Measurements from ENCODE around the gene KMT2B. TPM values are rescaled to one million over a fixed set of nuclear protein-coding genes. Genes with fewer than 3 reads are reported as not detected.

The KMT2B gene
- total and polyA plus RNA-seq, 9 of the 15 experiments (the other 6 are each of a cell fraction or from before 2014, with no cell fraction given) = 0.63 to 43.9 (median 8.1) TPM

DNA sequence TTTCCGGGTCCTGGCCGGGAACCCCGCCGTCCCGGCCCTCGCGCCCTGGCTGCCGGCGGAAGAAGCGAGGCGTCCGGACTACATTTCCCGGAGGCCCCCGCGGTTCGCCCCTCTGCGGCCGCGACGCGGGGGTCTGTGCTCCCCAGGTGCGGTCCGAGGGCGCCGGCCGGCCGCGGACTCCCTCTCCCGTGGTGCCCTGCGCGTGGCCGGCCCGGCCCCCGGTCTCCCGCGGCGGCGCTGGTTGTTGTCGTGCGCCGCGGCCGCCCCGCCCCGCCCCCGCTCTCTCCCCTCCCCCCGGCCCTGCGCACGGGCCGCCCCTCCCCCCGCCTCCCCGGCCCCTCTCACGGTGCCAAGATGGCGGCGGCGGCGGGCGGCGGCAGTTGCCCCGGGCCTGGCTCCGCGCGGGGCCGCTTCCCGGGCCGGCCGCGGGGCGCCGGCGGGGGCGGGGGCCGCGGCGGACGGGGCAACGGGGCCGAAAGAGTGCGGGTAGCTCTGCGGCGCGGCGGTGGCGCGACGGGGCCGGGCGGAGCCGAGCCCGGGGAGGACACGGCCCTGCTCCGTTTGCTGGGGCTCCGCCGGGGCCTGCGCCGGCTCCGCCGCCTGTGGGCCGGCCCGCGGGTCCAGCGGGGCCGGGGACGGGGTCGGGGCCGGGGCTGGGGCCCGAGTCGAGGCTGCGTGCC is at the start of gene KMT2B (continued):
- TF ChIP-seq, protein P1, sequence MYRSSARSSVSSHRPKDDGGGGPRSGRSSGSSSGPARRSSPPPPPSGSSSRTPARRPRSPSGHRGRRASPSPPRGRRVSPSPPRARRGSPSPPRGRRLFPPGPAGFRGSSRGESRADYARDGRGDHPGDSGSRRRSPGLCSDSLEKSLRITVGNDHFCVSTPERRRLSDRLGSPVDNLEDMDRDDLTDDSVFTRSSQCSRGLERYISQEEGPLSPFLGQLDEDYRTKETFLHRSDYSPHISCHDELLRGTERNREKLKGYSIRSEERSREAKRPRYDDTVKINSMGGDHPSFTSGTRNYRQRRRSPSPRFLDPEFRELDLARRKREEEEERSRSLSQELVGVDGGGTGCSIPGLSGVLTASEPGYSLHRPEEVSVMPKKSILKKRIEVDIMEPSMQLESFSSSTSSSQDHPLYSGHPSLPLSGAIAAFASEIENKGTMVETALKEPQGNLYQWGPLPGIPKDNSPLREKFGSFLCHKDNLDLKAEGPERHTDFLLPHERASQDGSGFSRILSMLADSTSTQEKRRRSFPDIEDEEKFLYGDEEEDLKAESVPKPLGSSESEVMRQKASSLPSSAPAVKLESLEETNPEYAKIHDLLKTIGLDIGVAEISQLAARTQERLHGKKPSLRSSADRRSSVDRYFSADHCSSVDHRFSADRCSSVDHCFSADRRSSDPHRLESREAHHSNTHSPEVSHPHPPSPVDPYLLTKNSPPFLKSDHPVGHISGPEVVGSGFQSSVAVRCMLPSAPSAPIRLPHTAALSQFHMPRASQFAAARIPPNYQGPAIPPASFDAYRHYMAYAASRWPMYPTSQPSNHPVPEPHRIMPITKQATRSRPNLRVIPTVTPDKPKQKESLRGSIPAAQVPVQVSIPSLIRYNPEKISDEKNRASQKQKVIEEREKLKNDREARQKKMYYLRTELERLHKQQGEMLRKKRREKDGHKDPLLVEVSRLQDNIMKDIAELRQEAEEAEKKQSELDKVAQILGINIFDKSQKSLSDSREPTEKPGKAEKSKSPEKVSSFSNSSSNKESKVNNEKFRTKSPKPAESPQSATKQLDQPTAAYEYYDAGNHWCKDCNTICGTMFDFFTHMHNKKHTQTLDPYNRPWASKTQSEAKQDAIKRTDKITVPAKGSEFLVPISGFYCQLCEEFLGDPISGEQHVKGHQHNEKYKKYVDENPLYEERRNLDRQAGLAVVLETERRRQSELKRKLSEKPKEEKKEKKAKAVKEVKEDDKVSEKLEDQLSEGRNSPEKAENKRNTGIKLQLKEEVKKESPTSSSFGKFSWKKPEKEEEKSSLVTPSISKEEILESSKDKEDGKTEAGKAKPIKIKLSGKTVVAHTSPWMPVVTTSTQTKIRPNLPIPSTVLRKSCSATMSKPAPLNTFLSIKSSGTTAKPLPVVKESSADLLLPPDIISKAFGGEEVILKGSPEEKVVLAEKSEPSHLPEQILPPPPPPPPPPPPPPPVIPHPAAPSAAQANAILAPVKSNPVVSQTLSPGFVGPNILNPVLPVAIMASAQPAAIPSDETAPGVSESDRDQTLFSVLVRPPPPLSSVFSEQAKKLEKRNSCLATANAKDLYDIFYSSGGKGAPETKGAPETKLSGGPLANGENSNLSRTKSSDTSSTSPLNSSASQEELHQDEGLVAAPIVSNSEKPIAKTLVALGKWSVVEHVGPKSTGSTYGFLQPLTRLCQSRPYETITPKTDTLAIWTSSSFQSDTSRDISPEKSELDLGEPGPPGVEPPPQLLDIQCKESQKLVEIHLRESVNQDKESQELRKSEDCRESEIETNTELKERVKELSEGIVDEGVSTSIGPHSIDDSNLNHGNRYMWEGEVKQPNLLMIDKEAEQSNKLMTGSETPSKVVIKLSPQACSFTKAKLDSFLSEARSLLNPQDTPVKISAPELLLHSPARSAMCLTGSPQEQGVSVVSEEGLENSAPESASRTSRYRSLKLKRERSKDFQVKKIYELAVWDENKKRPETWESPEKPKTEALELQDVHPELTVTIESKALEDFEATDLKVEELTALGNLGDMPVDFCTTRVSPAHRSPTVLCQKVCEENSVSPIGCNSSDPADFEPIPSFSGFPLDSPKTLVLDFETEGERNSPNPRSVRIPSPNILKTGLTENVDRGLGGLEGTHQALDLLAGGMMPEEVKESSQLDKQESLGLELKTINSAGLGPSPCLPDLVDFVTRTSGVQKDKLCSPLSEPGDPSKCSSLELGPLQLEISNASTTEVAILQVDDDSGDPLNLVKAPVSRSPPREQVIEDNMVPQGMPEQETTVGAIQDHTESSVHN (IDR thresholded peaks at IDR 0.05; ENCODE audit: borderline replicate concordance in 1 of 2, low read depth in 1 of 2) = no peak
- TF ChIP-seq ZNF695 (CRISPR knock-in tag; IDR thresholded peaks at IDR 0.05) (no peak), RBM25 (IDR thresholded peaks at IDR 0.05; ENCODE audit: low read depth, low read length, severe bottlenecking) (no peak), RBM17 (IDR thresholded peaks at IDR 0.05; ENCODE audit: borderline replicate concordance, low read depth, low read length) (no peak), DNMT1 (IDR thresholded peaks at IDR 0.05) (no peak), CEBPG (CRISPR knock-in tag; IDR thresholded peaks at IDR 0.05) (no peak), CEBPG (tag; conservative IDR thresholded peaks at IDR 0.05 in 1 of 2, IDR thresholded peaks at IDR 0.05 in 1 of 2) (no peak), ZBTB7A (IDR thresholded peaks at IDR 0.05; ENCODE audit: borderline replicate concordance, control insufficient read depth, low read depth, low read length) (peak; percentile 93), ELF1 (tag; IDR thresholded peaks at IDR 0.05) (peak; percentile 92), SPI1 (IDR thresholded peaks at IDR 0.05; ENCODE audit: borderline replicate concordance, low read depth, low read length) (no peak), TCF7L2 (IDR thresholded peaks at IDR 0.05; ENCODE audit: low read depth, low read length) (no peak), CHD1 (IDR thresholded peaks at IDR 0.05; ENCODE audit: low read length) (no peak), ESRRA (IDR thresholded peaks at IDR 0.05; ENCODE audit: borderline replicate concordance, low read depth) (no peak), LEF1 (IDR thresholded peaks at IDR 0.05) (no peak), EGR1 (conservative IDR thresholded peaks at IDR 0.05) (no peak), HNRNPUL1 (IDR thresholded peaks at IDR 0.05; ENCODE audit: low read length) (no peak)
- TF ChIP-seq, protein P2, sequence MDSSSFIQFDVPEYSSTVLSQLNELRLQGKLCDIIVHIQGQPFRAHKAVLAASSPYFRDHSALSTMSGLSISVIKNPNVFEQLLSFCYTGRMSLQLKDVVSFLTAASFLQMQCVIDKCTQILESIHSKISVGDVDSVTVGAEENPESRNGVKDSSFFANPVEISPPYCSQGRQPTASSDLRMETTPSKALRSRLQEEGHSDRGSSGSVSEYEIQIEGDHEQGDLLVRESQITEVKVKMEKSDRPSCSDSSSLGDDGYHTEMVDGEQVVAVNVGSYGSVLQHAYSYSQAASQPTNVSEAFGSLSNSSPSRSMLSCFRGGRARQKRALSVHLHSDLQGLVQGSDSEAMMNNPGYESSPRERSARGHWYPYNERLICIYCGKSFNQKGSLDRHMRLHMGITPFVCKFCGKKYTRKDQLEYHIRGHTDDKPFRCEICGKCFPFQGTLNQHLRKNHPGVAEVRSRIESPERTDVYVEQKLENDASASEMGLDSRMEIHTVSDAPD (CRISPR knock-in tag; IDR thresholded peaks at IDR 0.05) = no peak
- TF ChIP-seq, protein P3, sequence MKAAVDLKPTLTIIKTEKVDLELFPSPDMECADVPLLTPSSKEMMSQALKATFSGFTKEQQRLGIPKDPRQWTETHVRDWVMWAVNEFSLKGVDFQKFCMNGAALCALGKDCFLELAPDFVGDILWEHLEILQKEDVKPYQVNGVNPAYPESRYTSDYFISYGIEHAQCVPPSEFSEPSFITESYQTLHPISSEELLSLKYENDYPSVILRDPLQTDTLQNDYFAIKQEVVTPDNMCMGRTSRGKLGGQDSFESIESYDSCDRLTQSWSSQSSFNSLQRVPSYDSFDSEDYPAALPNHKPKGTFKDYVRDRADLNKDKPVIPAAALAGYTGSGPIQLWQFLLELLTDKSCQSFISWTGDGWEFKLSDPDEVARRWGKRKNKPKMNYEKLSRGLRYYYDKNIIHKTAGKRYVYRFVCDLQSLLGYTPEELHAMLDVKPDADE (conservative IDR thresholded peaks at IDR 0.05; ENCODE audit: control insufficient read depth, low read depth, low read length) = peak; percentile 89

Measured in K562 (cell line).